Esophagus squamous epithelium (tissue), 5 donors: Measurements from ENCODE around the gene ME2. TPM values are rescaled to one million over a fixed set of nuclear protein-coding genes. Genes with fewer than 3 reads are reported as not detected.
"Not testable (repeated sequence)": the region's sequence is repeated elsewhere in the genome, so short reads cannot be mapped to it uniquely, and the experiment has no call there.

Source experiments
- DNase-seq: peaks from one replicate; lab custom pipeline; 2025; lab: John Stamatoyannopoulos, UW
- H3K27ac ChIP-seq, 4 donors: fragments of 200-600 bp; sonication (generic); one replicate each; pipeline ENCODE4 v1.5.1; 2016 to 2019; ENCODE audit warnings: mild to moderate bottlenecking in 1 of 4
- H3K27me3 ChIP-seq, 4 donors: fragments of 200-600 bp; sonication (generic); 1 replicate in 3 of 4; 2 replicates in 1 of 4; pipeline versions ENCODE4 v1.5.1 to v1.6.0; 2017 to 2021; ENCODE audit warnings: antibody characterized with exemption in 1 of 4
- H3K36me3 ChIP-seq, 3 donors: fragments of 200-600 bp; sonication (generic); one replicate each; pipeline ENCODE4 v1.5.1; 2016 to 2019
- H3K4me1 ChIP-seq, 3 donors: fragments of 200-600 bp; sonication (generic); one replicate each; pipeline ENCODE4 v1.5.1; 2017 to 2019
- H3K4me3 ChIP-seq, 4 donors: fragments of 200-600 bp; sonication (generic); 1 replicate in 3 of 4; 2 replicates in 1 of 4; pipeline ENCODE4 v1.5.1; 2016 to 2019; ENCODE audit warnings: mild to moderate bottlenecking in 2 of 4, moderate library complexity in 1 of 4
- H3K9me3 ChIP-seq, 3 donors: fragments of 200-600 bp; sonication (generic); one replicate each; pipeline ENCODE4 v1.5.1; 2016 to 2019
- CTCF ChIP-seq, 6 experiments: fragments of 450-650 bp in 4 of 6; fragments of 200-600 bp in 2 of 6; sonication (generic) in 2 of 6; IDR thresholded peaks; one replicate each; pipeline ENCODE4 v1.5.1; 2016 to 2019; ENCODE audit warnings: antibody characterized with exemption in 6 of 6, mild to moderate bottlenecking in 4 of 6, moderate library complexity in 4 of 6
- POLR2A ChIP-seq, 4 donors: fragments of 450-650 bp; IDR thresholded peaks; one replicate each; pipeline ENCODE4 v1.6.1; 2017; ENCODE audit warnings: antibody characterized with exemption in 4 of 4, mild to moderate bottlenecking in 4 of 4, moderate library complexity in 3 of 4
- WGBS, 2 donors: methylation state at CpG; one replicate each; pipeline ENCODE4 v1.1.5; 2018; 5-methylcytosine and 5-hydroxymethylcytosine counted together
- intact Hi-C: fragments of 100-400 bp; cut with DNase I; formaldehyde crosslinking; loops from one replicate; pipeline ENCODE4 v1.15.0; 2022
- total RNA-seq, 4 donors: library from RNA; depleted of rRNA; stranded (reverse); fragments of >200 nt; gene quantifications; one replicate each; pipeline ENCODE4 v1.1.0, GENCODE V29; 2016
- donor health status: DM: yes; HTN: yes; CAD: no.

ME2 gene
- total RNA-seq, 4 donors from 2014 or later, result 18.5 to 32.2 (median 25.5) TPM

- H3K36me3 ChIP-seq, result peaks cover 0 to 44% (median 0%) of the 10 kb centered on the region in 3 donors
- H3K27ac ChIP-seq, result no peak overlapping the region
- TF ChIP-seq CTCF (IDR thresholded peaks at IDR 0.05) (no peak), POLR2A (IDR thresholded peaks at IDR 0.05) (no peak)
- H3K27me3 ChIP-seq, result no peaks in the 10 kb centered on the region
- intact Hi-C loops, result no loop called here
- no peaks in the 10 kb centered on the region for H3K9me3 ChIP-seq
- H3K4me3 ChIP-seq, result no peak overlapping the region
- no peak for DNase-seq
- 56 to 85% methylated on average over 2 of the region's 2 CpGs for WGBS, 2 donors
- H3K4me1 ChIP-seq, result peaks cover 0 to 22% (median 12%) of the 10 kb centered on the region in 3 donors
Measured at GRCh38 chr18:50986360-50987087, 107.6 kb downstream of the ME2 start.

- TF ChIP-seq POLR2A (IDR thresholded peaks at IDR 0.05) (no peak), CTCF (IDR thresholded peaks at IDR 0.05) (no peak)
- no peak for DNase-seq
- Histone ChIP-seq H3K4me3 (no peak overlapping the region), H3K36me3 (peaks cover 0 to 44% (median 0%) of the 10 kb centered on the region in 3 donors), H3K9me3 (no peaks in the 10 kb centered on the region), H3K27me3 (no peaks in the 10 kb centered on the region), H3K4me1 (peaks cover 0 to 17% (median 12%) of the 10 kb centered on the region in 3 donors), H3K27ac (no peak overlapping the region)
- intact Hi-C loops, result no loop called here
- WGBS, 2 donors, result 44 to 58% methylated on average over 2 of the region's 2 CpGs
Measured at GRCh38 chr18:50987261-50987660, 108.3 kb downstream of the ME2 start.

- H3K4me1 ChIP-seq, result peaks cover 0 to 11% (median 8%) of the 10 kb centered on the region in 3 donors
- intact Hi-C loops, result no loop called here
- H3K4me3 ChIP-seq, result no peak overlapping the region
- TF ChIP-seq POLR2A (IDR thresholded peaks at IDR 0.05) (no peak), CTCF (IDR thresholded peaks at IDR 0.05) (no peak)
- no peak overlapping the region for H3K27ac ChIP-seq
- no peaks in the 10 kb centered on the region for H3K9me3 ChIP-seq
- no peaks in the 10 kb centered on the region for H3K27me3 ChIP-seq
- 89 to 90% methylated on average over 3 of the region's 3 CpGs for WGBS, 2 donors
- H3K36me3 ChIP-seq, result peaks cover 0 to 35% (median 0%) of the 10 kb centered on the region in 3 donors
- DNase-seq, result no peak
Measured at GRCh38 chr18:50989711-50990110, 110.8 kb downstream of the ME2 start.

GRCh38 chr18:50992351-50992762 is 113.4 kb downstream of the ME2 start:
- Histone ChIP-seq H3K36me3 (peaks cover 0 to 14% (median 0%) of the 10 kb centered on the region in 3 donors), H3K4me3 (no peak overlapping the region), H3K27me3 (no peaks in the 10 kb centered on the region), H3K27ac (no peak overlapping the region), H3K4me1 (peaks cover 0 to 2% (median 0%) of the 10 kb centered on the region in 3 donors), H3K9me3 (no peaks in the 10 kb centered on the region)
- TF ChIP-seq CTCF (IDR thresholded peaks at IDR 0.05) (no peak), POLR2A (IDR thresholded peaks at IDR 0.05) (no peak)
- WGBS, 2 donors, result 68 to 84% methylated on average over 3 of the region's 3 CpGs
- no peak for DNase-seq
- intact Hi-C loops, result no loop called here

- WGBS, 2 donors, result 86 to 100% methylated on average over 2 of the region's 2 CpGs
- intact Hi-C loops, result no loop called here
- Histone ChIP-seq H3K4me3 (no peak overlapping the region), H3K27me3 (no peaks in the 10 kb centered on the region), H3K27ac (no peak overlapping the region), H3K9me3 (no peaks in the 10 kb centered on the region), H3K36me3 (no peaks in the 10 kb centered on the region), H3K4me1 (no peaks in the 10 kb centered on the region)
- no peak for DNase-seq
- no peak for TF ChIP-seq CTCF (IDR thresholded peaks at IDR 0.05)
- no peak for TF ChIP-seq POLR2A (IDR thresholded peaks at IDR 0.05)
Measured at GRCh38 chr18:50994031-50994430, 115.1 kb downstream of the ME2 start.

- intact Hi-C loops, DNase-seq, H3K4me3 ChIP-seq, H3K36me3 ChIP-seq, H3K4me1 ChIP-seq, H3K27ac ChIP-seq, H3K27me3 ChIP-seq, H3K9me3 ChIP-seq: not testable (repeated sequence)
- 93% methylated on average over 2 of the region's 2 CpGs for WGBS, 2 donors
Measured at GRCh38 chr18:51003174-51003573, 124.3 kb downstream of the ME2 start.
